ENCODE data around the gene NFX1.
"Not testable (repeated sequence)": the region's sequence is repeated elsewhere in the genome, so short reads cannot be mapped to it uniquely, and the experiment has no call there.

The NFX1 gene

DNA sequence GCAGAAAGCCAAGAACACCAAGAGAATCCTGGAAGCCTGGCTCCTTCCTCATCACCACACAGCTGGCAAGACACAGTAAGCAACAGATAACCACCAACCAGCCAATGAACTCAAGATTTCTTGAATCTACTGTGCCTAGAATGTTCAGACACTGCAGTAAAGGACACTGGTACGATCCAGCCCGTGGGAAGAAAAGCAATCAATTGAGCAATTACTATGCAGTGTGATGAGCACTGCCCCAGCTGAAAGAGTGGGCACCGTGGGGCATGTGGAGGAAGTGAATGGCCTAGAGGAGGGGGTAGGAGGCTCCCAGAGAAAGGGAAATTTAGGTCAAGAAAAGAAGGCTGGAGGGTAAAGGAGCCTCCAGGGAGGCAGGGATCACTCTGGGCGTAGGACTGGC, 107.5 kb downstream of the NFX1 start:
- WGBS (ENCODE audit: insufficient coverage), result no CpG with 5 or more reads among the region's 4 CpGs
- H3K9me3 ChIP-seq (ENCODE audit: control extremely low read depth in 1 of 5, control insufficient read depth in 4 of 5, insufficient read depth in 2 of 5, low read depth in 1 of 5, low read length in 4 of 5); DNase-seq; H3K27ac ChIP-seq (ENCODE audit: insufficient read depth in 1 of 2, low read depth in 1 of 2, low read length in 2 of 2, poor library complexity in 1 of 2, severe bottlenecking in 2 of 2); H3K4me1 ChIP-seq (ENCODE audit: control extremely low read depth in 1 of 4, control insufficient read depth in 4 of 4, insufficient read depth in 4 of 4, low read length in 3 of 4); H3K4me3 ChIP-seq (ENCODE audit: control insufficient read depth in 1 of 7, extremely low read depth in 1 of 7, insufficient read depth in 4 of 7, low read depth in 2 of 7, low read length in 6 of 7); H3K27me3 ChIP-seq (replicated peaks in 2 of 5; ENCODE audit: control insufficient read depth in 4 of 5, insufficient read depth in 5 of 5, low read length in 4 of 5); H3K36me3 ChIP-seq (ENCODE audit: control insufficient read depth in 4 of 4, insufficient read depth in 4 of 4, low read length in 3 of 4); POLR2A ChIA-PET: not testable (repeated sequence)
- CTCF ChIA-PET, result interaction anchor here (1.2 to 1.4 kb wide), 2 partner anchors 17 to 51 kb away, joined by 3 to 4 read pairs; no protein-coding TSS in a partner anchor

DNA sequence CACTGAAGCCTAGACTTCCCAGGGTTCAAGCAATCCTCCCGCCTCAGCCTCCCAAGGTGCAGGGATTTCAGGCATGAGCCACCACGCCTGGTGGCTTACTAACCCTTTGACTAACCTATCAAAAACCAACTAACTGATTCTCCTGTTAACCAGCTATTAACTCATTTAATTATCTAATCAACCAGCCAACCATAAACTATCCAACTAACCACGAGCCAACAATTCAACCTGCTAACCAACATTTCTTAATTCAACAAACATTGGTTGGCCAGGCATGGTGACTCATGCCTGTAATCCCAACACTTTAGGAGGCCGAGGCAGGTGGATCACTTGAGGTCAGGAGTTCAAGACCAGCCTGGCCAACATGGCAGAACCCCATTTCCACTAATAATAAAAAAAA, 108.7 kb downstream of the NFX1 start:
- POLR2A ChIA-PET; H3K4me3 ChIP-seq (ENCODE audit: control insufficient read depth in 1 of 7, extremely low read depth in 1 of 7, insufficient read depth in 4 of 7, low read depth in 2 of 7, low read length in 6 of 7); H3K4me1 ChIP-seq (ENCODE audit: control extremely low read depth in 1 of 4, control insufficient read depth in 4 of 4, insufficient read depth in 4 of 4, low read length in 3 of 4); H3K9me3 ChIP-seq (ENCODE audit: control extremely low read depth in 1 of 5, control insufficient read depth in 4 of 5, insufficient read depth in 2 of 5, low read depth in 1 of 5, low read length in 4 of 5); DNase-seq; H3K36me3 ChIP-seq (ENCODE audit: control insufficient read depth in 4 of 4, insufficient read depth in 4 of 4, low read length in 3 of 4); H3K27me3 ChIP-seq (replicated peaks in 2 of 5; ENCODE audit: control insufficient read depth in 4 of 5, insufficient read depth in 5 of 5, low read length in 4 of 5); H3K27ac ChIP-seq (ENCODE audit: insufficient read depth in 1 of 2, low read depth in 1 of 2, low read length in 2 of 2, poor library complexity in 1 of 2, severe bottlenecking in 2 of 2): not testable (repeated sequence)
- WGBS (ENCODE audit: insufficient coverage), result 100% methylated on average over 2 of the region's 4 CpGs
- CTCF ChIA-PET, result interaction anchor here (0.9 to 1.7 kb wide), 4 partner anchors 16 to 49 kb away, joined by 3 to 4 read pairs (median 4); partner anchors contain the start of gene AQP3

DNA sequence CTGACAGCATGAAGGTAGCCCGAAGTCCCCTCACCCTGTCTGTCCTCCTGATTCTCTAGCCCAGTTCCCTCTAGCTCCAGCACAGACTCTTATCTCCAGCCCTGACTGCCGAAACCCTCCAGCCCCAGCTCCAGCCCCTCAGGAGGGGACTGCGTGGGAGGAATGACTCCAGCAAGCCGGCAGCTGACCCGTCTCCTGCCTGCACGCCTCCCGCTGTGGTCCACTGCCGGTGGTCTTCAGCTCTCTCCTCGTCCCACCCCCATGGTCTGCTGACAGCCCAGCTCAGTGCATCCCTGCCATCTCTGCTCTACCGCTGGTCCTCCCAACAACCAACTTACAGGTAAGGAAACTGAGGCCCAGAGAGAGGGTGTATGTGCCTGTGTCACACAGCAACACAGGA, 111.5 kb downstream of the NFX1 start:
- 95% methylated on average over 5 of the region's 10 CpGs for WGBS (ENCODE audit: insufficient coverage)
- CTCF ChIA-PET, result interaction anchor here (4.8 kb wide), 1 partner anchor 65 kb away, joined by 40 read pairs; no protein-coding TSS in a partner anchor
- POLR2A ChIA-PET; H3K4me1 ChIP-seq (ENCODE audit: control extremely low read depth in 1 of 4, control insufficient read depth in 4 of 4, insufficient read depth in 4 of 4, low read length in 3 of 4); DNase-seq; H3K27ac ChIP-seq (ENCODE audit: insufficient read depth in 1 of 2, low read depth in 1 of 2, low read length in 2 of 2, poor library complexity in 1 of 2, severe bottlenecking in 2 of 2); H3K9me3 ChIP-seq (ENCODE audit: control extremely low read depth in 1 of 5, control insufficient read depth in 4 of 5, insufficient read depth in 2 of 5, low read depth in 1 of 5, low read length in 4 of 5); H3K36me3 ChIP-seq (ENCODE audit: control insufficient read depth in 4 of 4, insufficient read depth in 4 of 4, low read length in 3 of 4); H3K27me3 ChIP-seq (replicated peaks in 2 of 5; ENCODE audit: control insufficient read depth in 4 of 5, insufficient read depth in 5 of 5, low read length in 4 of 5); H3K4me3 ChIP-seq (ENCODE audit: control insufficient read depth in 1 of 7, extremely low read depth in 1 of 7, insufficient read depth in 4 of 7, low read depth in 2 of 7, low read length in 6 of 7): not testable (repeated sequence)

DNA sequence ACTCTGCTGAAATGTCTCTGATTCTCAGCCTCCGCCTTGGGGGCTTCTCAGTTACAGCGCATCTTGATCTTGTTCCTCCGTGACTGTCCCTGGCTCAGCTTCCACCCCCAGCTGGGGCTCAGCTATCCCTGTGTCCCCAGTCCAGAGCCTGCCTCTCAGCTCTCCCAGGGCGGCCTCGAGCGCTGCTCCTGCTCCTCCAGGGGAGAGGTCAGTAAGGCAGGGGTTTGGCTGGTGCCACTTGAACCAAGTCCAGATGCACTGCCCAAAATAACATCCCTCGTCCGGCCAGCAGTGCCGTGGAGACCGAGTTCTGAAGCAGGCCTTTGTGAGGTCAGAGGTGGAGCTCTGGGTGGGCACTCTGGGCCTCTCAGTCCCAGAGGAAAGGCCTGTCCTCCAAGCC, 112.1 kb downstream of the NFX1 start, which contains the start of gene AQP7:
Gene AQP7 (minus strand): TSS at position 198 of the 400 bp plus-strand sequence. CDS start 1,306 bp downstream, outside the sequence.
- H3K4me3 ChIP-seq (ENCODE audit: control insufficient read depth in 1 of 7, extremely low read depth in 1 of 7, insufficient read depth in 4 of 7, low read depth in 2 of 7, low read length in 6 of 7); DNase-seq; H3K4me1 ChIP-seq (ENCODE audit: control extremely low read depth in 1 of 4, control insufficient read depth in 4 of 4, insufficient read depth in 4 of 4, low read length in 3 of 4); POLR2A ChIA-PET; H3K27ac ChIP-seq (ENCODE audit: insufficient read depth in 1 of 2, low read depth in 1 of 2, low read length in 2 of 2, poor library complexity in 1 of 2, severe bottlenecking in 2 of 2); H3K36me3 ChIP-seq (ENCODE audit: control insufficient read depth in 4 of 4, insufficient read depth in 4 of 4, low read length in 3 of 4); H3K9me3 ChIP-seq (ENCODE audit: control extremely low read depth in 1 of 5, control insufficient read depth in 4 of 5, insufficient read depth in 2 of 5, low read depth in 1 of 5, low read length in 4 of 5); H3K27me3 ChIP-seq (replicated peaks in 2 of 5; ENCODE audit: control insufficient read depth in 4 of 5, insufficient read depth in 5 of 5, low read length in 4 of 5): not testable (repeated sequence)
- CTCF ChIA-PET, result interaction anchor here (1.3 to 4.8 kb wide), 3 partner anchors 51 to 71 kb away, joined by 3 to 40 read pairs (median 4); no protein-coding TSS in a partner anchor
- 100% methylated on average over 5 of the region's 10 CpGs for WGBS (ENCODE audit: insufficient coverage)

DNA sequence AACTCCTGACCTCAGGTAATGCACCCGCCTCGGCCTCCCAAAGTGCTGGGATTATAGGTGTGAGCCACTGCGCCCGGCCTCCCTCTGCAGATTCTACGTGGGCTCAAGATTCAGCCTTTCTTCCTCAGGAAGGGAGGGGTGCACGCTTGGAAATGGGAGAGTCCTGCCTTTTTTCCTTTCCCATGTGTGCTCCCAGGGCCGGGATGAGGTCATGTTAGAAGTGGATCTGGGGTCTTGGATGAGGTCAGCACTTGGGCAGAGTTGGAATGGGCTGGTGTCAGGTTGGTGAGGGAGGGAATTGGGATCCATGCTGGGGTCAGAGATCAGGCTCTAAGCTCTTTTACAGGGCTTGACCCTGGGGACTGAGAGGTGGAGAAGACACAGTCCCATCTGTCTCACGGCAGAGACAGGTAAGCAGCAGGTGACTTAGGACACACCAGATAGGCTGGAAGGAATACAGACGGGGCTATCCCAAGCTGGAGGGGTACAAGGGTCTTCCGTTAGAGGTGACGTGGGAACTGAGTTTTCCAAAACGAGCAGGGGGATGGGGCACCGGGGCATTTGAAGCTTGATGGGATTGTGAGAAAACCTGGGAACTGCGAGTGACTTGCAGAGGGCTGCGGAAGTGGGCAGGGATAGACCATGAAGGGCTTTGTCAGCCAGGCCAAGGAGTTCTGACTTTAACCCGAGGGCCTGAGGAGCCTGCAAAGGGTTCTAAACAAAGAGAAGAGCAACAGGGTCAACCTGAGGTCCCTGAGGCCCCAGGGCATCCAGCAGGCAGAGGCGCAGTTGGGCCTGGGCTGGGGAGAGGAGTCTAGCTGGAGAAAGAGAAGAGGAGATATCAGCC, 113.8 kb downstream of the NFX1 start:
- no peak overlapping the region for H3K27ac ChIP-seq (ENCODE audit: insufficient read depth in 1 of 2, low read depth in 1 of 2, low read length in 2 of 2, poor library complexity in 1 of 2, severe bottlenecking in 2 of 2)
- CTCF ChIA-PET, result interaction anchor here (1.0 to 4.8 kb wide), 12 partner anchors 9 to 70 kb away, joined by 3 to 40 read pairs (median 6); partner anchors contain the start of gene NOL6
- no peak for DNase-seq
- H3K9me3 ChIP-seq (ENCODE audit: control extremely low read depth in 1 of 5, control insufficient read depth in 4 of 5, insufficient read depth in 2 of 5, low read depth in 1 of 5, low read length in 4 of 5), result no peaks in the 10 kb centered on the region
- WGBS (ENCODE audit: insufficient coverage), result 93% methylated on average over 17 of the region's 17 CpGs
- no peak overlapping the region for H3K4me3 ChIP-seq (ENCODE audit: control insufficient read depth in 1 of 7, extremely low read depth in 1 of 7, insufficient read depth in 4 of 7, low read depth in 2 of 7, low read length in 6 of 7)
- H3K4me1 ChIP-seq (ENCODE audit: control extremely low read depth in 1 of 4, control insufficient read depth in 4 of 4, insufficient read depth in 4 of 4, low read length in 3 of 4), result no peaks in the 10 kb centered on the region
- H3K27me3 ChIP-seq (replicated peaks in 2 of 5; ENCODE audit: control insufficient read depth in 4 of 5, insufficient read depth in 5 of 5, low read length in 4 of 5), result no peaks in the 10 kb centered on the region
- no peaks in the 10 kb centered on the region for H3K36me3 ChIP-seq (ENCODE audit: control insufficient read depth in 4 of 4, insufficient read depth in 4 of 4, low read length in 3 of 4)
- POLR2A ChIA-PET, result no interaction called here

DNA sequence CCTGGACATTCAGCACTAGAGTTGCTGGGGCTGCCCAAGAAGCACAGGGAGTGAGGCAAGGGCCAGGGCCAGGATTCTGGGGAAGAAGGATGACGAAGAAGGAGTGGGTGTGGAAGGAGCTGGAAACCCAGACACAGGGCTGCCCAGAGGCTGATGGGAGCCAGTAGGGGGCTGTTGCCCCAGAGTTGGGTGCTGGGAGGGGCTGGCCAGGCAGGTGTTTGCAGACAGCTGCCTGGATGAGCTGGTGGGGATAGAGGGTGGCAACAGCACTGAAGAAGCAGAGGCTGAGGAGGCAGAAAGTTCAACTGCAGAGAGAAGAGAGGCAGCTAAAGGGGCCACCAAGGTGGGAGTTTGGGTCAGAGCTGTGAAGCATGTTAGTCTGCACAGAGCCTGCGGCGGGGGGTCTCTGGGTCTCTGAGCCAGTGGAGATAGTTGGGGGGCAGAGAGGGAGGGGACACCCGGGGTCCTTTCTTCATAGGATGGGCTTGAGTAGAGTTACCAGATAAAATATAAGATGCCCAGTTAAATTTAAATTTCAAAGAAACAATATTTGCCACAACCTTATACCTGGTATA, 114.6 kb downstream of the NFX1 start:
- no peaks in the 10 kb centered on the region for H3K4me1 ChIP-seq (ENCODE audit: control extremely low read depth in 1 of 4, control insufficient read depth in 4 of 4, insufficient read depth in 4 of 4, low read length in 3 of 4)
- DNase-seq, result no peak
- H3K36me3 ChIP-seq (ENCODE audit: control insufficient read depth in 4 of 4, insufficient read depth in 4 of 4, low read length in 3 of 4), result no peaks in the 10 kb centered on the region
- CTCF ChIA-PET, result interaction anchor here (1.0 to 4.8 kb wide), 10 partner anchors 9 to 211 kb away, joined by 4 to 40 read pairs (median 6); partner anchors contain the start of gene NOL6
- POLR2A ChIA-PET, result no interaction called here
- H3K4me3 ChIP-seq (ENCODE audit: control insufficient read depth in 1 of 7, extremely low read depth in 1 of 7, insufficient read depth in 4 of 7, low read depth in 2 of 7, low read length in 6 of 7), result no peak overlapping the region
- no peaks in the 10 kb centered on the region for H3K9me3 ChIP-seq (ENCODE audit: control extremely low read depth in 1 of 5, control insufficient read depth in 4 of 5, insufficient read depth in 2 of 5, low read depth in 1 of 5, low read length in 4 of 5)
- WGBS (ENCODE audit: insufficient coverage), result 88% methylated on average over 1 of the region's 4 CpGs
- H3K27me3 ChIP-seq (replicated peaks in 2 of 5; ENCODE audit: control insufficient read depth in 4 of 5, insufficient read depth in 5 of 5, low read length in 4 of 5), result no peaks in the 10 kb centered on the region
- no peak overlapping the region for H3K27ac ChIP-seq (ENCODE audit: insufficient read depth in 1 of 2, low read depth in 1 of 2, low read length in 2 of 2, poor library complexity in 1 of 2, severe bottlenecking in 2 of 2)

DNA sequence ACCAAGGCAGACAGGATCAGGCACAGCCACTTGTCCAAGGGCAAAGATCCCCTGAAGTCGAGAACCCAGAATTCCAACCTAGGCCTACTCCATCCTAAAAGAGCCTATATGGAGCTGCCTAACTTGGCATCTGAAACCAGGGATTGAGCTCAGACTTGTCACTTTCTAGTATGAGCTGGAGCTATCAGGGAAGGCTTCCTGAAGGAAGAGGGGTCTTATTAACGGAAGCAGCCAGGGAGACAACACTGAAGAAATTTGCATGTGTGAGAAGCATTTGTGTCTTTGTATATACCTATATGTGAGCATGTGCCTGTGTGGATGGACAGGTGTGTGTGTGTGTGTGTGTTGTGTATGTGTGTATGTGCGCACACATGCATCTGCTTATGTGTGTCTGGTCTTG, 116.7 kb downstream of the NFX1 start:
- Histone ChIP-seq H3K4me3 (ENCODE audit: control insufficient read depth in 1 of 7, extremely low read depth in 1 of 7, insufficient read depth in 4 of 7, low read depth in 2 of 7, low read length in 6 of 7) (no peak overlapping the region), H3K4me1 (ENCODE audit: control extremely low read depth in 1 of 4, control insufficient read depth in 4 of 4, insufficient read depth in 4 of 4, low read length in 3 of 4) (no peaks in the 10 kb centered on the region), H3K27me3 (replicated peaks in 2 of 5; ENCODE audit: control insufficient read depth in 4 of 5, insufficient read depth in 5 of 5, low read length in 4 of 5) (no peaks in the 10 kb centered on the region), H3K36me3 (ENCODE audit: control insufficient read depth in 4 of 4, insufficient read depth in 4 of 4, low read length in 3 of 4) (no peaks in the 10 kb centered on the region), H3K27ac (ENCODE audit: insufficient read depth in 1 of 2, low read depth in 1 of 2, low read length in 2 of 2, poor library complexity in 1 of 2, severe bottlenecking in 2 of 2) (no peak overlapping the region), H3K9me3 (ENCODE audit: control extremely low read depth in 1 of 5, control insufficient read depth in 4 of 5, insufficient read depth in 2 of 5, low read depth in 1 of 5, low read length in 4 of 5) (no peaks in the 10 kb centered on the region)
- no peak for DNase-seq
- ChIA-PET POLR2A (interaction anchor here (0.6 kb wide), 1 partner anchor 16 kb away, joined by 5 read pairs; no protein-coding TSS in a partner anchor), CTCF (interaction anchor here (1.8 kb wide), 1 partner anchor 60 kb away, joined by 5 read pairs; no protein-coding TSS in a partner anchor)
- WGBS (ENCODE audit: insufficient coverage), result 83% methylated on average over 1 of the region's 3 CpGs

Measured in common myeloid progenitor, CD34-positive (primary cell).